Aorta (tissue), 5 donors: Measurements from ENCODE around the gene KAT5. TPM values are rescaled to one million over a fixed set of nuclear protein-coding genes. Genes with fewer than 3 reads are reported as not detected.
"Not testable (repeated sequence)": the region's sequence is repeated elsewhere in the genome, so short reads cannot be mapped to it uniquely, and the experiment has no call there.

ENCODE experiments used
- ATAC-seq: fragments of 200-7000 bp; cut with Tn5 transposase; one replicate; pipeline ENCODE4 v1.9.1; 2022; ENCODE audit warnings: moderate library complexity; ENCODE audit not compliant: low FRiP score
- DNase-seq, 2 donors: peaks; one replicate each; pipeline ENCODE4 v3.0.0-alpha.2; 2020
- H3K27ac ChIP-seq, 2 donors: one replicate each; pipeline ENCODE4 v1.5.1; 2013; ENCODE audit warnings: low read length in 2 of 2, mild to moderate bottlenecking in 2 of 2, moderate library complexity in 2 of 2, control low read depth in 1 of 2, inconsistent platforms in 1 of 2, low read depth in 1 of 2
- H3K27me3 ChIP-seq, 2 donors: one replicate each; pipeline ENCODE4 v1.6.1; 2013; ENCODE audit warnings: control low read depth in 1 of 2, low read length in 1 of 2, mild to moderate bottlenecking in 1 of 2, moderate library complexity in 1 of 2; ENCODE audit not compliant: insufficient read depth in 2 of 2, control insufficient read depth in 1 of 2
- H3K36me3 ChIP-seq, 2 donors: one replicate each; pipeline ENCODE4 v1.6.1; 2013; ENCODE audit warnings: control low read depth in 1 of 2, low read length in 1 of 2, mild to moderate bottlenecking in 1 of 2; ENCODE audit not compliant: insufficient read depth in 2 of 2, control insufficient read depth in 1 of 2
- H3K4me1 ChIP-seq, 2 donors: one replicate each; pipeline ENCODE4 v1.6.1; 2013; ENCODE audit warnings: low read length in 2 of 2, control low read depth in 1 of 2, mild to moderate bottlenecking in 1 of 2, moderate library complexity in 1 of 2; ENCODE audit not compliant: insufficient read depth in 2 of 2, control insufficient read depth in 1 of 2
- H3K4me3 ChIP-seq, 2 donors: one replicate each; pipeline ENCODE4 v1.5.1; 2013; ENCODE audit warnings: low read length in 2 of 2, control low read depth in 1 of 2, mild to moderate bottlenecking in 1 of 2
- H3K9me3 ChIP-seq: one replicate; pipeline ENCODE4 v1.6.1; 2013; ENCODE audit warnings: mild to moderate bottlenecking, low read length; ENCODE audit not compliant: control insufficient read depth
- WGBS, 2 donors: extraction: QIAGEN DNeasy Blood & Tissue Kit; methylation state at CpG; one replicate each; pipeline ENCODE4 v1.1.7; 2013; 5-methylcytosine and 5-hydroxymethylcytosine counted together
- intact Hi-C, 2 donors: fragments of 100-400 bp; cut with DNase I; formaldehyde crosslinking; loops; one replicate each; pipeline versions ENCODE4 v1.14.2 to v1.15.0; 2022
- polyA plus RNA-seq, 2 donors: library from polyadenylated mRNA; stranded (reverse); fragments of 200-250 nt; gene quantifications; one replicate each; pipeline ENCODE4 v1.2.3, GENCODE V29; 2013
- total RNA-seq, 2 donors: library from RNA; stranded (reverse); fragmentation: NEBNext Ultra II Directional; extraction: Animal tissue kit (Norgen Biotek cat#: 25700); gene quantifications; one replicate each; pipeline ENCODE4 v1.2.1, GENCODE V29; 2021
- donor health status: healthy with polysubstance abuse.
- donor health status: Bipolar disorder and iron deficiency.
- donor health status: DM: no; HTN: no; CAD: no.
- donor health status: DM: no; HTN: no; CAD: no.
- donor health status: DM: yes; HTN: yes; CAD: no.

KAT5 gene
- total and polyA plus RNA-seq, 4 donors: 29.2 to 120 (median 62.1) TPM

GRCh38 chr11:65703846-65704245, 8.2 kb upstream of the KAT5 start:
- ATAC-seq (no peak), DNase-seq (no peak)
- no peaks in the 10 kb centered on the region for H3K27me3 ChIP-seq
- intact Hi-C loops: loop anchor here in 1 of 2 donors (2.0 to 10.0 kb wide), 2 partner anchors 115 to 281 kb away; no protein-coding TSS in a partner anchor
- WGBS, 2 donors: 68 to 73% methylated on average over 4 of the region's 4 CpGs
- H3K4me3 ChIP-seq: no peak overlapping the region
- no peak overlapping the region for H3K27ac ChIP-seq
- no peaks in the 10 kb centered on the region for H3K36me3 ChIP-seq
- no peaks in the 10 kb centered on the region for H3K4me1 ChIP-seq
- H3K9me3 ChIP-seq: no peaks in the 10 kb centered on the region

GRCh38 chr11:65706303-65706763, 5.7 kb upstream of the KAT5 start:
- intact Hi-C loops: loop anchor here (2.0 to 10.0 kb wide), 2 partner anchors 112 to 278 kb away; no protein-coding TSS in a partner anchor
- 13 to 15% methylated on average over 14 of the region's 14 CpGs for WGBS, 2 donors
- peak; percentile 86 to 91 for DNase-seq
- H3K27ac ChIP-seq, H3K4me1 ChIP-seq, ATAC-seq, H3K27me3 ChIP-seq, H3K4me3 ChIP-seq, H3K36me3 ChIP-seq, H3K9me3 ChIP-seq: not testable (repeated sequence)

- not testable (repeated sequence) for H3K4me3 ChIP-seq, H3K27ac ChIP-seq, H3K27me3 ChIP-seq, ATAC-seq, H3K9me3 ChIP-seq, H3K36me3 ChIP-seq, H3K4me1 ChIP-seq
- 89 to 91% methylated on average over 9 to 10 of the region's 12 CpGs for WGBS, 2 donors
- intact Hi-C loops: loop anchor here (2.0 to 10.0 kb wide), 2 partner anchors 112 to 278 kb away; no protein-coding TSS in a partner anchor
- peak in 1 of 2 donors; percentile 13 for DNase-seq
These were observed 5.0 kb upstream of the KAT5 start for GRCh38 chr11:65707002-65707401.

GRCh38 chr11:65708451-65708850, 3.6 kb upstream of the KAT5 start:
- no peaks in the 10 kb centered on the region for H3K9me3 ChIP-seq
- H3K4me1 ChIP-seq: no peaks in the 10 kb centered on the region
- ATAC-seq: no peak
- intact Hi-C loops: loop anchor here in 1 of 2 donors (10.0 kb wide), 1 partner anchor 276 kb away; no protein-coding TSS in a partner anchor
- no peaks in the 10 kb centered on the region for H3K36me3 ChIP-seq
- no peak overlapping the region for H3K4me3 ChIP-seq
- 91 to 93% methylated on average over 5 of the region's 5 CpGs for WGBS, 2 donors
- peak in 1 of 2 donors; percentile 10 for DNase-seq
- no peak overlapping the region for H3K27ac ChIP-seq
- H3K27me3 ChIP-seq: no peaks in the 10 kb centered on the region

GRCh38 chr11:65709661-65710060, 2.4 kb upstream of the KAT5 start:
- Histone ChIP-seq H3K4me1 (no peaks in the 10 kb centered on the region), H3K27me3 (no peaks in the 10 kb centered on the region), H3K36me3 (peaks cover 0 to 3% of the 10 kb centered on the region in 2 donors), H3K27ac (peak overlapping the region in 1 of 2 donors; percentile 17), H3K4me3 (no peak overlapping the region), H3K9me3 (no peaks in the 10 kb centered on the region)
- ATAC-seq: no peak
- intact Hi-C loops: loop anchor here (5.0 to 10.0 kb wide), 4 partner anchors 47 to 275 kb away; partner anchors contain the start of genes AP5B1 (in 1 of the 2) and RELA (in 1 of the 2)
- peak in 1 of 2 donors; percentile 45 for DNase-seq
- WGBS, 2 donors: 18 to 19% methylated on average over 8 of the region's 8 CpGs

GRCh38 chr11:65710421-65710820, 1.6 kb upstream of the KAT5 start:
- 74 to 78% methylated on average over 3 of the region's 3 CpGs for WGBS, 2 donors
- peak overlapping the region in 1 of 2 donors; percentile 42 for H3K27ac ChIP-seq
- H3K4me1 ChIP-seq: no peaks in the 10 kb centered on the region
- ATAC-seq: no peak
- H3K9me3 ChIP-seq: no peaks in the 10 kb centered on the region
- no peaks in the 10 kb centered on the region for H3K27me3 ChIP-seq
- H3K4me3 ChIP-seq: no peak overlapping the region
- intact Hi-C loops: loop anchor here (5.0 kb wide), 3 partner anchors 48 to 72 kb away; partner anchors contain the start of genes AP5B1 (in 1 of the 2) and RELA (in 1 of the 2)
- DNase-seq: no peak
- peaks cover 0 to 9% of the 10 kb centered on the region in 2 donors for H3K36me3 ChIP-seq

- intact Hi-C loops: loop anchor here (5.0 kb wide), 3 partner anchors 50 to 70 kb away; partner anchors contain the start of genes AP5B1 (in 1 of the 2) and RELA (in 1 of the 2)
- Histone ChIP-seq H3K9me3 (no peaks in the 10 kb centered on the region), H3K27me3 (no peaks in the 10 kb centered on the region), H3K4me1 (no peaks in the 10 kb centered on the region), H3K36me3 (peaks cover 4 to 16% of the 10 kb centered on the region in 2 donors), H3K27ac (peak overlapping the region in 1 of 2 donors; percentile 53), H3K4me3 (peak overlapping the region; percentile 19 to 20)
- ATAC-seq (no peak), DNase-seq (no peak)
- WGBS, 2 donors: 17 to 22% methylated on average over 11 of the region's 11 CpGs
These were observed 603 bp downstream of the KAT5 start for GRCh38 chr11:65712633-65713076.

- Histone ChIP-seq H3K36me3 (peaks cover 4 to 19% of the 10 kb centered on the region in 2 donors), H3K27ac (no peak overlapping the region), H3K4me1 (no peaks in the 10 kb centered on the region), H3K9me3 (no peaks in the 10 kb centered on the region), H3K27me3 (no peaks in the 10 kb centered on the region), H3K4me3 (no peak overlapping the region)
- no peak for ATAC-seq
- peak in 1 of 2 donors; percentile 48 for DNase-seq
- 90 to 92% methylated on average over 24 of the region's 24 CpGs for WGBS, 2 donors
- intact Hi-C loops: loop anchor here (5.0 kb wide), 3 partner anchors 51 to 69 kb away; partner anchors contain the start of genes AP5B1 (in 1 of the 2) and RELA (in 1 of the 2)
These were observed 1.3 kb downstream of the KAT5 start for GRCh38 chr11:65713212-65713969.
